Kidney tubule cell (primary cell): ENCODE data around the gene ZNF19.

Source experiments
- DNase-seq: peaks from one replicate; pipeline ENCODE4 v3.0.0-alpha.2; 2018; ENCODE audit warnings: low spot score

ZNF19 gene

DNA sequence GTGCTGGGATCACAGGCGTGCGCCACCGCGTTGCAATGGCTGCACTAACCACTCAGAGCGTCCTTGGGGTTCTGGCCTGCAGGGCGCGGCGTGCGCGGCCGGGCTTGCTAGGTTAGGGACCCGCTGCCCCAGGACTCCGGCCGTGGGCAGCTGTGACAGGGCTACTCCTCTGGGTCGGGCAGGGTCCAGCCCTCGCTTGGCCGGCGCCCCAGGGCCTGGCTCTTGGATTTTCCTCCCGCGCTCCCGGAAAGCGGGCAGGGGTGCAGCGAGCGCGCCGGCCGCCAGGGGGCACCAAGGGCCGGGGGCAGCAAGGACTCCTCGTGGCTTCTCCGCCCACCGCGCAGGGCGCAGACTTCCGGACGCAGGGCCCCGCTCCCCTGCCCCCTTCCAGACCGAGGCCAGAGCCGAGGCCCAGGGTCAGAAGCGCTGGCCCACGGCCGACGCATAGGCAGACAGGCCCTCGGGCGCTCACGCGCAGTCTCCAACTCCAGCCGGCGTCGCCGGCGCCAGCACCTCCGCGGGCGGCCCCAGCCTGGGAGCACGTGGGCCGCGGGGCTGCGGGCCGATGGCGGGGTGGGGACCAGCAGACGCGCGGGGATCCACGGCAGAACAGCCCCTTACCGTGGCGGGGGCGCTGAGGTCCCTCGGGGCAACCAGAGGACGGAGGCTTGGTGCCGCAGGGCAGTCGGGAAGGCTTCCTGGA lies 47.6 kb downstream of the ZNF19 start:
- no peak for DNase-seq

DNA sequence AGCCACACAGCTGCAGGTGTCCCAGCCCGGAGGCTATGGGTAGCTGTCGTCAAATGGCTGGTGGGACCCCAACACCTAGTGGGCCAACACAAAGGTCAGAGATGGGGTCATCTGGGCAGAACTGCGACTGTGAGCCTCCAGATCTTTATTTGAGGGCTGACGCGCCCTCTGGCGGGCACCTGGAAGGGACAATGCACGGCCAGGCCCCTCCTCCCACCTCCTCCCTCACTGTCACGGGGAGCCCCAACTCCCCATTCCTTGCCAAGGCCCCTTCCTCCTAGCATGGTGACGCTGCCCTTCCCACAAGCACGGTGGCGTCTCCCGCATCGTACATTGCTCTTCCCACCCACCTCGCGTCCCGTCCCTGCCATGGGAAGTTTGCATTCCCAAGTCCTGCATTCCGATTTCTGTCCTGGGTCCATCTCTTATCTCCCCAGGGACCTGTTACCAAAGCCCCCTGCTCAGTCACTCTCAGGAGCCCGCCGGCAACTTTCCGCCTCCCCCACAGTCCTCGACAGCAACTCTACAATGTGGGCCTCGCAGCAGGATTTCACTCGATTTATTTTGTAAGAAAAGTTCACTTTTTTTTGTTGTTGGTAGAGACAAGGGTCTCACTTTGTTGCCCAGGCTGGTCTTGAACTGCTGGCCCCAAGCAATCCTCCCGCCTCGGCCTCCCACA lies 48.3 kb downstream of the ZNF19 start:
- DNase-seq: no peak

DNA sequence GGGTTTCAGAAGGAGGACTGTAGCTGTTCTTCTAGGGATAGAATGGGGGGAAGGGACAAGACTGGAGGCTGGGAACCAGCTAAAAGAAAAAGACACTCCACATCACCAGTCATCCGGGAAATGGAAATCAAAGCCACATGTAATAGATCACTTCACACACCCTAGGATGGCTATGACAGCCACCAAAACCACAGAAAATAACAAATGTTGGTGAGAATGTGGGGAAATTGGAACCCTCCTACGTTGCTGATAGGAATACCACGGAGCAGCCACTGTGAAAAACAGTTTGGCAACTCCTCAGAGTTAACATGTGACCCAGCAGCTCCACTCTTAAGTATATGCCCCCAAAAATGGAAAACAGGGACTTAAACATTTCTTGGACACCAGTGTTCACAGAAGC lies 49.6 kb downstream of the ZNF19 start:
- DNase-seq: peak; percentile 37

DNA sequence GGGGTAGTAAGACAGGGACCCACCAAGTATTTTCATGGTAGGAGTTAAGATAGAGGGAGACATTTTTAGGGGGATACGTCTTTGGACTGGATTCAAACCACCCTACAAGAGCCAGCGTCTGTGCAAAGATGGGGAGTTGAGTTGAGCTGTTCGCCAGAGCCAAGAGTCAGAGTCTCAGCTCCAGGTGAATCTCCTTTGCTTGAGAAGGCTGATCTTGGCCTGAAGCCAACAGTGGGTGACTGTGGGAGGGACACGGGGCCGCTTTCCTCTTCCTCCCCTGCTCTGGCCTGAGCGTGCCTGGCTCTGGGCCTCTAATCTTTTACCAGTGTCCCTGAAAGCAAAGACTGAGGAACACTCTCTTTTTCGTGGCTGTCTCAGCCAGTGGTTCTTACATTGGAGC lies 52.7 kb downstream of the ZNF19 start:
- no peak for DNase-seq

DNA sequence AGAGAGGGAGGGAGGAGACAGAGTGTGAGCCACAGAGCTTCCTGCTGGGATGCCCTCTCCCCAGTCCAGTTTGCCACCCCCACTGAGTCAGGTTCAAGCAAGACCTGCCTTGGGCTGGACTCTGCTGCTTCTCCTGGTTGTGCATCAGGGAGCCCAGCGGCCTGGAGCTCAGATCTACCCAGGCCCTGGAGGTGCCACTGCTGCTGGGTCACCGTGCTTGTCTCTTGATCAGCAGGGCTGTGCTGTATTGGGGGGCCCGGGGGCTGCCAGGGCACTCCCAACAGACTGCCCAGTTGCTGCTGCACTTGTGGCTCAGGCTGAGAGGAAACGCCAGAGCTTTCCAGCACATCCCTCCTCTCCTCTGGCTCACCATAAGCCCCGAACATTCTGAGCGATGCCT lies 56.2 kb downstream of the ZNF19 start:
- no peak for DNase-seq

DNA sequence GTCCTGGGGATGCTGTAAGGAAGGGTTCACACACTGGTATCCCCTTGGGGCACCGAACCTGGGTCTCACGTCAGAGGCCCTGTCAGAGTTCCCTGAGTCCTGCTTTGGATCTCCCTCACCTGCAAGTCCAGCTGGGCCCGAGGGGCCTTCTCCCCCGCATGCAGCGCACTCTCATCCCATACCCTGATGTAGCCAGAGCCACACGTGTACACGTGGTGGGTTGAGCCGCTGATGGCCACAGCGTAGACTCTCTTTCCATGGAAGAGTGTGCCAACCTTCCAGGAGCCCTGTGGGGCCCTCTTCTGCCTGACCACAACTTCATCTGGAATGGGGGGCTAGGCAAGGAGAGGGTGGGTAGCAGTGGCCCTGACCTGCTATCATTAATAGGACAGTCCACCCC lies 57.1 kb downstream of the ZNF19 start:
- DNase-seq: no peak

DNA sequence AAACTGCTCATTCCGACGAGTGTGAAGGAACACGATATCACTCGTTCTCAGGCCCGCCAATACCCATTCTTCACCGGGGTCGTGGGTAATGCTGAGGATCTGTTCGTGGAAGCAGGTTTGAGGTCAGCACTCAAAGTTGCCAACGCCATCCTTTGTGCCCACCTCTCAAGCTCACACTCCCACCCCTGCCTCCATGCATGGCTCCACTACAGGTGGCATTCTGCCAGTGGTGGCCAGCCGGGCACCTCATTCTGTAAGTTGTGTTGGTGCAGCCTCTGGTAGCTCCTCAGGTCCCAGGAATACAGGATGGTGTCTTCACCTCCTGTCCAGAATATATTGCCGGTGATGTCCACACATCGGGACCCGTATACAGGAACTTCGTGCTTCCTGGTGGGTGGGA lies 57.9 kb downstream of the ZNF19 start:
- DNase-seq: no peak

DNA sequence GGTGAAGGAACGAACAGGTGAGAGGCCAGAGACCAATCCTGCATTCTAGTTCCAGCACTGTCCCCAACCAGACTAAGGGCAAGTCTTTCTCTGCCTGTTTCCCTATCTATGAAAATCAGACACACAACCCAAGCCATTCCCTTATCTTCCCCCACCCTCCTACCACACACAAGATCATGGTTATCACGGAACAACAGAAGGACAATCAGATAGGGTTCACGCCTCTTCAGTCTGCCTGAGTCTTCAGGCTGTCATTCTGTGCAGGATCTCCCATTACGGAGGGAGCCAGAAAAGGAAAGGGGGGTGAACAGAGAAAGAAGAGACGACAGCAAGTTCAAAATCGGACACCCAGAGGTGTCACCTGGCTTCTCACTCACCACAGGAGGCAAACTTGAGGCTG lies 58.4 kb downstream of the ZNF19 start:
- no peak for DNase-seq

DNA sequence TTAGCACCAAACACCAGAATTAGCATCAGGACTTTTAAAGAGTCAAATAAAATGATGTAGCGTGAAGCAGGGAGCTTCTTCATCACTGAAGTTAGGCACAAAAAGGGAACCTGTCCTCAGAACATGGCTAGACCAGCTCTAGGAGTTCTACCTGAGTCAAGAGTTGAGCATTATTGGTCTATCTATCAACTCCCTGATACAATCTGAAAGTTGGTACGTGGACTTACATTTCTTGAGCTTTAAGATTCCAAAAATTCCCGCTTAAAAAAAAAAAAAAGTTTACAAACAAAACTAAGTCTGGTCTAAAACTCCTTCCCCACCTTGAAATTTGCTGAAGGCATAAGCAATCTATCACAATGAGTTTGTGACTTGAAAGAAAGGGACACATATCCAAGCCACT lies 59.5 kb downstream of the ZNF19 start:
- no peak for DNase-seq

DNA sequence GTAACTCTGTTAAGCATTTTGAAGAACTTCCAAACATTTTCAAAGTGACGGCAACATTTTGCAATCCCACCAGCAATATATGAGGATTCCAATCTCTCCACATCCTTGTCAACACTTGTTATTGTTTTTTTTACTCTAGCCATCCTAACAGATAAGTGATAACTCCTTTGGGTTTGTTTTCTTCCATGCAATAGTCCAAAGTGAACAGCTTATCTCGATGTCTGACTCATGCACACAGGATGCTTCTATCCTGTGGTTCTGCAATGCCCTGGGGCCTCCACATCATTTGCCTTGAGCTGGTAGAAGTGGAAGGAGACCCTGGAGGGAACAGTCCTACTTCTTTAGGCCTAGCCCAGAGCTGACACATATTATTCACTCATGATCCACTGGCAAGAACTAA lies 60.2 kb downstream of the ZNF19 start:
- no peak for DNase-seq

DNA sequence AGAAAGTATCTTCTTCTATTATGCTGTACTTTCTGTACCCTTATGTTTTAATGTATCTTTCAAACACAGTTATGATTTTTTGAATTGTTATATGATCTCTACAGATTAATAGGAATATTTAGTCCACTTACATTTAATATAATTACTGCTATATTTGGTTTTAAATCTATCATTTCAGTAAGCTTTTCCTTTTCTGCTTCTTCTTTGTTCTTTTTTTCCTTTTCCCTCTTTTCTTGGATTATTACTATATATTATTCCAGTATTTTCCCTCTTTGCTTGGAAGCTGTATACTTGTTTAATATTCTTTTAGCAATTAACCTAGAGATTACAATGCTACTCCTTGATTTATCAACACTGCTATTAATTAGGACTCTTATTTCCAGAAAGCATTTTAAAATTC lies 60.7 kb downstream of the ZNF19 start:
- DNase-seq: no peak

DNA sequence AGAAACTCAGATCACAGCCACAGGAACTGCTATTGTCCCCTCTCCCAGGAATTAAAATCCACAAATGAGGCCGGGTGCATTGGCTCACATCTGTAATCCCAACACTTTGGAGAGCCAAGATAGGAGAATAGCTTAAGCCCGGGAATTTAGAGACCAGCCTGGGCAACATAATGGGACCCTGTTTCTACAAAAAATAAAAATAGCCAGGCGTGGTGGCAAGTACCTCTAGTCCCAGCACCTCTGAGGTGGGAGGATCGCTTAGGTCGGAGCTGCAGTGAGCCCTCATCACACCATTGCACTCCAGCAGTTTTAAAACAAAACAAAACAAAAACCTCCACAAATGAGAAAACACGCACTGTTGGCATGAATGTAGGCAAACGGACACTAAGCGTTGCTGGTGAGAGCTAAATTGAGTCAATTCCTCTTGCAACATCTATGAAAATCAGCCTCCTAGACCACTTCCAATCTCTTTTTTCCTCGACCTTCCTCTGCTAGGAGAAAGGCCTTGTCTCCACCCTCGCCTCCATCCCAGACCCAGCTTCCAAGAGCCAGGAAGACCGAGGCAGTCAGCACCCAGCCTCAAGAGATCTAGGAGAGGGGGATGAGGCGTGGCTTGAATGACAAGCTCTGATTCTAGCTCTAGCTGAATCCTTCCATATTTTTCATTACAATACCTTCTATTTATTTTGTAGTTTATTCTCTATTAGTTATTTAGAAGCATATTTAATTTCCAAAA lies 62.1 kb downstream of the ZNF19 start:
- no peak for DNase-seq

DNA sequence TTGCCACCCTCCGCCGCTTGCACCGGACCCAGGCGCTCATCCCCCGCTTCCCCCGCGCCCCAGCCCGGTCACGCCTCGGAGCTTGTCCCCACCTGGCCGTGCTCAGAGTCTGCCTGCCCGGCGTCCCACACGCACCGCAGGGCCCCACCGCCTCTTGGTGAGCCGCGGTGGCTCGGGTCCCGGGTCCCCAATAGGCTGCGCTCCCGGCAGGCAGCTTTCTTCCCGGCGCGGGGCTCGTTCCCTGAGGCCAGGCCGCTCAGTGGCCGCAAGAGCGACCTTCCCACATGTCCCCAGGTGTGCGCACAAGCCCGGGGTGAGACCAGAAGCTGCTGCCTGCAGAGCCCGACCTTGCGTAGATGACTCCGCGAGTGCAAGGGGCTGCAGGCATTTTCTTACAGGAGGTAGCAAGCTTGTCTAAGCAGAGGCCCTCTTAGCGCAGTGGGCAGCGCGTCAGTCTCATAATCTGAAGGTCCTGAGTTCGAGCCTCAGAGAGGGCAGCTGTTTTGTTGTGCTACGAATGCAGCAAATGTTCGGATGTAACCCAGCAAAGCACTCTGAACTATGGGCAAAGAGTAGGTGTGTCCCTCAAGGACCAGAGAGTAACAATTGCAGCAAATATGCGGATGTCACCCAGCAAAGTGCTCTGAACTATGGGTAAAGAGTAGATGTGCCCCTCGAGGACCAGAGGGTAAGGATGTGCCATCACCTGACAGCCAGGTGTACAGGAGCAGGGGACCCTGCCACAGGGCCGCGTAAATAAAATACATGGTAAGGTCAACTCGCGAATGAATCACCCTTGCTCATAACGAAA lies 62.9 kb downstream of the ZNF19 start:
- peak; percentile 99 for DNase-seq

DNA sequence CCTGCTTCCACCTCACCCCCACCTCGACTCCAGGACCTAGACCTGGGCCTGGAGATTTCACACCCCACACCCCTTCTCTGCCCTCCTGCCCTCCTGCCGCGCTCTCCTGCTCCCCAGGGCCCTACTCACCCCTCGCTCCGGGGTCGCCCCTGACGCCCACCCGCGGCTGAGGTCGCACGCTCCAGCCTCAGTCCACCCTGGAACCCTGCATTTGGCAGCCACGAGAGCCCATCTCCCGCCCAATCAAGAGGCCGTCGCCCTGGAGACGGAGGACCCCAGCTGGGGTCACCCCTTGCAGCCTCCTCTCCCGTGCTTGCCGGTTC lies 63.4 kb downstream of the ZNF19 start:
- DNase-seq: no peak

DNA sequence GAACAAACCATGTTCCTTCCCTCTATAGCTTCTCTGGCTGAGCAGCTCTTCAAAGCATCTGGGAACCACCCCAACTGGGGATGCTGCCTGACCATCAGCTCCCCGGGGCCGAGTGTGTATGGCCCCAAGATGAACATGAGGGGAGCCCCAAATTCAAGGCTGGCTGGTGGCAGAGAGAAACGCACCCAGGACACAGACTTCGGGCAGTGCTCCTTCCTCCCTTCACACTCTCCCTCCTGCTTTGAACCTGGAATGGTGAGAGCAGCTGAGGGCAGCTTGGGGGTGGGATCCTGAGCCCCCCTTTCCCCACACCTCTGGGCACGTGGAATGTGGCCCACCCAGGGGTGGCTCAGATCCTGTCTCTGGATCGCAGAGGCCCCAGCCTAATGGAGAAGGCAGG lies 64.5 kb downstream of the ZNF19 start:
- DNase-seq: no peak

DNA sequence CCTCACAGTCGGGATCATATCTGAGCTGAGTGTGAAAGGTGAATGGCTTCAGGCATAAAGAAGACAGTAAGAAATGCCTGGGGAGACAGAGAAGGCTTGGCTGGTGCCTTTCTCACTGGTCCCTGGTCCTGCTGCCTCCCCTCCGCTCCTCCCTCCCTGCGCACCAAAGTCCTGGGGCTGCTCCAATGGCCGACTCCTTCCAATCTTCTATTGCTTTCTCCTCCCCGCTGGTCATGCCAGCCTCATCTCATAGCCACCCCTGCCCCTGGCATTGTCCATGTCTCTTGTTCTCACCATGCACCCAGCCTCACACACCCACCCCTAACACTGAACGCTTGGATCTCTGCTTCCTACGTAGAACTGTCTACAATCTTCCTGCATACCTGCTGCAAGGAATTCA lies 65.3 kb downstream of the ZNF19 start:
- DNase-seq: no peak
